CD1c-positive myeloid dendritic cell (primary cell): ENCODE measurements around the gene CATSPER3.

Experiments used
- DNase-seq: peaks from one replicate; pipeline ENCODE4 v3.0.0-alpha.2; 2016; ENCODE audit errors: extremely low spot score

Gene CATSPER3

GRCh38 chr5:135041145-135041587, 73.5 kb downstream of the CATSPER3 start:
- no peak for DNase-seq

DNA sequence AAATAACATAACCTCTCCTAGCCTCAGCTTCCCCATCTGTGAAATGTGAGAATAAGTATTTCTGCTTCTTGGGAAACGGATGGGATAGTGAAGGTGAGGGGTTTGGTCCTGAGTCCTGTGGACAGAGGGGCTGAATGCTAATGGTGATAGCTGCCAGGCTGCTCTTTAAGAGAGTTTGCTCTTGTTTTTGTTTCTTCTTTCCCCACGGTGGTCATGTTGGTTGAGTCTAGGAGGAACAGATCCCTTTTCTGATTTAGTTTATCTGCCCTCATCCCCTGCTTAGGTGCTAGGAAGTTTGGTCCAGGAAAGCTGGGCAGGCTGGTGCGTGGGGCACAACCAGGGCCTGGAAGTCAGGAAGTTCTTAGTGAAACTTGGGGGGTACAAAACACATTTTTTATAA, 74.0 kb downstream of the CATSPER3 start:
- DNase-seq: no peak

- DNase-seq: no peak
Observed at GRCh38 chr5:135042595-135042994, 74.9 kb downstream of the CATSPER3 start.

GRCh38 chr5:135045488-135045887, 77.8 kb downstream of the CATSPER3 start:
- DNase-seq: no peak

DNA sequence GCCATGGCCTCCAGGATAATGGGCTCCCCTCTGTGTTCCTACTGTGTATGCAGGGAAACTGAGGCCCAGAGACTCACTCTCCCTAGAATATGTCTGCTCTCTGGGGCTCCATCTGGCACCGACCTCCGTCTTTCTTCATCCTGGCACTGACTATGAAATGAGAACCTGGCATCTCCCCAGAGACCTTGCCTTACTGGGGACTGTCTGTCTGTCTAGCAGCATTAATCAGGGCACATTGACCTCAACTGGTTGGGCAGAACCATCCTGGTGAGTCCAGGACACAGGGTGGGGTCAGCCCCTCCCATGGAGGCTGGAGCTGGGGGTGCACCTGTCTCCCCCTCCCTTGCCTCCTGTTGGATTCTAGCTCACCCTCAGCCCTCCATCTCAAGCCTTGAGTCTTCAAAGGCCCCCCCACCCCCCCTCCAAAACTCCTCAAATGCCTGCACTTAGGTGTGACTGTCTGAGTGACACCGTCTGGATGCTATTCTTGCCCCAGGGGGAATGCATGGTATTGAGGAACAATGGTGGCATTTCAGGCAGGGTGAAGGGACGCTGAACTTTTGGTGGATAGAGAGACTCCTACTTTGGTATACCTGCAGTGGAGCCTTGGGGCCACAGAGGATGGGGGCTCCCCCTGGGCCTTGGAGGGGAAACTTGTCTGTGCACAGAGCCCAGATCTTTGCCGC, 79.1 kb downstream of the CATSPER3 start:
- DNase-seq: no peak

DNA sequence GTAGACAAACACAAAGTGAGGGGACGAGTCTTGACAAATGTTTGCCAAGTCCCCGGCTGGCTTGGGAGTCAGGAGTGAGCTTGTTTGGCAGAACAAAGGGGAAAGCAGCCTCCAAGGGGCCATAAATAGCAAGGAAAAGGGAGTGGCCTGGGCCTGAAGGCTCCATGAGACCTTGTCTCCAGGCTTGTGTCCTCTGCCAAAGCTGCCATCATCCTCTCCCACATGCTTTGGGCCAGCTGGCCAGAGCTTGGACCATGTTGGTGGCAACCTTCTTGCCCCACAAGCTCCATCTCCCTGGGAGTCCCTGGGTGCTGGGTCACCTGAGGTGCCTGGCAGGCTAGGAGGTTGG, 79.6 kb downstream of the CATSPER3 start:
- no peak for DNase-seq

GRCh38 chr5:135048286-135048685, 80.6 kb downstream of the CATSPER3 start:
- DNase-seq: no peak

DNA sequence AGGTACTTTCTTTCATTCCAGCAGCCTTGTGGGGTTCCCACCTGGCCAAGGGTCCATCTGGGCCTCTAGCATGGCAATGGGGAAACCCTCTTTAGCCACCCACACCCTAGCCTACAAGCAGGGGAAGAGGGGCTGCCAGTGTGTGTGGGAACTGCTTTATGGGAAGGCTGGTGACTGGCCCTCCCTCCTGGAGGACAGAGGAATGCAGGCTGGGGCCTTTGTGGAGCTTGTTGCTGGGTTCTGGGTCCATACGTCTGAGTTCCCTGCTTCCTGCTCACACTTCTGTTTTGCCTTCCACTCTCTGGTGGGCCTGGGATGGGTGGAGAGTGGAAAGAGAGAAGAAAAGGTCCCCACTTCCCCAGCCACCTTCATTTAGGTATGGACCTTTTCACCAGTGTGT, 81.2 kb downstream of the CATSPER3 start:
- DNase-seq: no peak

DNA sequence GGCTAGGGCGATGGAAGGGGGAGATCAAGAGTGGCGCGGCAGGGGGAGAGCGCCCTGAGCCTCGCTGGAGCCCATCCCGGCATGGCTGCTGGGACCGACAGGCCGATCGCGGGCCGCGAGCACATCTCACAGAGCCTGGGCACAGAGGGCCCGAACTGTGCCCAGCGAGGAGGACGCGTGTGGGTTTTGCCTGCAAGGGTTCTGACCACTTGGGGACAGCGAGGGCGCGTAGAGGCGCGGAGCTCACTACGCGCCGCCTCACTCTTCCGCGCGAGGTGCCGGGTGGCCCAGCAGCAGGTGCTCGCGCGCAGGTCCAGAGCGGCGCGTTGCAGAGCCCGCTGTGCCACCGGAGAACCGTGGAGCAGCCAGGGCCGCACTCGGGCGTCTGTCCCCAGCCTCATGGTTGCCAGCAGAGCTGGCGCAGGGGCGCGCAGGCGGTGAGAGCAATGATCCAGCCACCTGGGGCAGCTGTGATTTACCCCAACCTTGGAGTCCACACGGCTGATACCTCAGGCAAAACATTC, 82.6 kb downstream of the CATSPER3 start:
- no peak for DNase-seq

DNA sequence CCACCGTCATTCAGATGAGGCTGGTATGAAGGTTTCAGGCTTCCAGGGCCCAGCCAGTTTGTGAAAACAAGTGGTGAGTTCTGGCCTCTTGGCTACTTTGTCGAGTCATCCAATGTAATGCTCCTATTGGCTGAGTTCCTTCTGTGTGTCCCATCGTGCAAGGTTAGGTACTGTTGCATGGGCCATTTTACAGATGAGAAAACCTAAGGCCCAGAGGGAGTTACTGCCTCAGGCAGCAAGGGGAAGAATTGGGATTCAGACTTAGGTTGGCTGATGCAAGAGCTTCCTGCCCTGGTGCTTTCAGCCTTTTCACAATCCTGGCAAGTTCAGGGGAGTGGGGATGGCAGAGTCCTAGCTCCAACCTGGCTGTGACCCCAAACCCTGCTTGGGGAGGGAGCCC, 83.7 kb downstream of the CATSPER3 start:
- DNase-seq: no peak

DNA sequence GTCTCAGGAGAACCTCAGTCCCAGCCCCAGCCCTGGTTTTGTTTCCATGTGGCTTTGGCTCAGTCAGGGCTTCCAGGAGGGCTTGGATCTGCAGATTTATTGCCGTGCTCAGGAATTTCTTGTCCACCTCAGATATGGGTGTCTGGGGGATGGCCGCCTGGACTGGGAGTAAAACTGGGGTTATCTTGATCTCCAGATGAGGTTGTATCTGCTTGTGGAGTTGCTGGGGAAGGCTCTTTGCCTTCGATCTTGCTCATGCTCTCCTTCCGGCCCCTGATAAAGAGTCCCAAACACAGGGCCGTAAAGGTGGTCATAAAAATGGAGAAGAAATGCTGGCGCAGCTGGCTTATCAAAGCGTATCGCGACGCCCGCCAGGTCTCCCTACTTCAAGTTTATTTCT, 84.2 kb downstream of the CATSPER3 start:
- no peak for DNase-seq

DNA sequence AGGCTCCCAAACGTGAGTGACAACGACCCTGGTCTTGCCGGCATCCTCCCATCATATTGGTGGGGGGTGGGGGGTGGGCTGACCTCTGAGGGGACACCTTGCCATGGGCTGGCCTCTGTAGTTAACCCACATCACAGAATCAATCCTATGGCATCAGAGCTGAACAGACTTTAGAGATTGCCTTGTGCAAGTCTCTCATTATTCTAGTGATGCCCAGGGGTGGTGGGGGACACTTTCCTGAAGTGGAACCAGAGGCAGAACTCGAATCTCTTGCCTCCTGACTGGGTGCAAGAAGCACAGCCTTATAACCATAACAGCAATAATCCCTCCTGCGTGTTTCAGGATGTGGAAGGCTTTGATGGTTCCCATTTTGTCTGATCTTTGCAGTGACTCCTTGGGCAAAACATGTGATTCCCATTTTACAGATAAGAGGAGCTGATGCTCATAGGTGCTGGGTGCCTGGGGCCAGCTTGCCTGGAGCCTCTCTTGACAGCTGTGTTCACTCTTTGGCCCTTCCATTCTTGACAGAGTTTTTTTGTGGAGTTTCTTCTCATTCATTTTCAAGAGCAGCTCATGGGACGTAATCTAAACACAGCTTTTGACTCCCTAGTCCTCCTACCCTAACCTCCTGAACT, 84.9 kb downstream of the CATSPER3 start:
- no peak for DNase-seq

DNA sequence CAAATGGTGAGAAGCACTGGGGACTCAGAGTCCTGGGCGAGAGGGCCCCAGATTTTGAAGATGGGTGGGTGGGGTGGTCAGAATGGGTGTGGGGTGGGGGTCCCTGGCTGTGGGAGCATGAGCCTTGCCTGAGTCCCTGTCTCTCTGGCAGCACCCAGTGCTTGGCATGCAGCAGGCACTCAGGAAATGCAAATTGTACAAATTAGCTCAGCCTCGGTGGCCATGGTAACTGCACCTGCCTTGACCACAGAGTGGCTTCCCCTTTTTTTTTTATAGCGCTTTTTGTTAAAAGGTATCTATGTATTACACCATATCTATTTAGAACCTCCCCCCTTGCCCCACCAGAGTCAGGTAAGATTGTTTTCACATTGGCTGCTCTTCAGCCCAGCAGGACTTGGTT, 85.6 kb downstream of the CATSPER3 start:
- DNase-seq: no peak

GRCh38 chr5:135053989-135054388, 86.3 kb downstream of the CATSPER3 start:
- no peak for DNase-seq

DNA sequence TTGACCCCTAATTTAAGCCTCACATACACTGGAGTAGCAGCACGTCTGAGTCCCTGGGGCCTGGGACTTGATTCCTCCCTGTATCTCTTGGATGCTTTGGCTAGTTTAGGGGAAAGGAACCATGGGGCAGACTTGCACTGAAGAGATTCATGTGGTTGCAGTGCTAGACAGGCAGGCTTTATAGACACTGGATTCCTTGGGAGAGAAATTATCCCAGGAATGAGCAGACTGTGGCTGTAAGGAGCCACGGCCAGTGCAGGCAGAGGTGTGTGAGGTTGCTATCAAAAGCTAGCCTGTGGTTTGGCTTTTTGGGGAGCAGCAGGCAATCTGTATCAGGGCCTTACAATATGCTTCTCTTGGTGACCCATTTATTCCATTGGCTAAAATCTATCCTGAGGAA, 86.8 kb downstream of the CATSPER3 start:
- DNase-seq: no peak

DNA sequence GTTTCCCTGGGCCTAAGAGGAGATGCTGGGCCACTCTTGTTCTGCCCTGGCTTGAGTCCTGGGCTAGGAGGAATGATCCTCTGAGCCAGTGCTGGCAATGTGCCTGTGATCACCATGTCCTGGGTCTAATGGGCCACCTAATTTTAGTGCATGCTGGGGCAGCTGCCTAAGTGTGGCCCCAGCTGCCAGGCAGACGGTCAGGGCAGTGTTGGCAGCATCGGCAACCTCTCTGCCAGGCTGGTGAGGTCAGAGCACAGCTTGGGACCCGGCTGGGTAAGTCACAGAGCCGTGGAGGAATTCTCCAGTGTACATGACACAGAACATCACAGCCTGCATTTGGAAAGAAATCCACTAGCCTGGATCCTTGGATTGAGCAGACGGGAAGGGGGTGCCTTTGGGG, 87.7 kb downstream of the CATSPER3 start:
- no peak for DNase-seq

DNA sequence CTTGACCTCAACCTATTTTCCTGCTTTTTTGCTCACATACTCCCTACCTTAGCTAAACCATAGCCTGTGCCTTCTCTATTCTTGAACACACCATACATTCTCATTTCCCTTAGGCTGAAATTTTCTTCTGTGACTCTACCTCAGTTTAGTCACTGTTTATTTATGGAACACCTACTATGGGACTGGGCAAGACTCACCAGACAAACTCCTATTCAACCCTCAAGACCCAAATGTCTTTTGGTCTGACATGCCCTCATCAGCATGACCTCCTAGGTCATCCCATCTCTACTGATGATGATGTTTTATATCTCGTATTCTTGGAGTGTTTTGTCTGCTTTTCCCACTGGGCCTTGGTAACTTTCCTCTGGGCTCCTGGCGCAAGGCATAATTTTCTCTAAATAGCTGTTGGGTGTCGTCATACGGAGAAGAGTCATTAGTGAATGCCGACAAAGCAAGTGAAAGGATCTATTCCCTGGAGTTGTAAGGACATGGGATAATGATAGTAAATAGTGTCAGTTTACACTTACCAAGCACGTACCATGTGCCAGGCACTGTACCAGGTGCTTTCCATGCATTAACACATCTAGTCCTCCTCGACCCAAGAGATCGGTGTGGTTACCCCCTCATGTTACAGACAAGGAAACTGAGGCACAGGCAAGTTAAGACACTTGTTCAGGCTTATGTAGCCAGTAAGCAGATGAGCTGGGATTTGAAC, 88.8 kb downstream of the CATSPER3 start:
- no peak for DNase-seq

DNA sequence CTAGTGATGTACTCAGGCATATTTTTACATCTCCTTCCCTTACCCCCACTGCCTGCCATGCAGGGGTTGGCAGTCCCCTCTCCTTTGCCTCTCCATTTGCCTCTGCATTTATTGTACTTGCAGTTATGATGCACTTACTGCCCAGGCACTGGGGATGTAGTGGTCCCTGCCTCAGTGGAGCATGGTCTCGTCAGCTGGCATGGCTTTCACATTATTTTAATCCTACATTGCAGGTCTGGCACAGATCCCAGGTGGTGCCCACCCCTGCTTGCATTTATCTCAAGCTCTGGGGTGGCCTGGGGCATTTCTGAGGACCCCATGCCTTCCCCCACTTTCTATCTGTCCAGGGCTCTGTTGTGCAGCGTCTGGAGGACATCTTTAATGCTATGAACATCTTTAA, 89.5 kb downstream of the CATSPER3 start:
- DNase-seq: no peak

DNA sequence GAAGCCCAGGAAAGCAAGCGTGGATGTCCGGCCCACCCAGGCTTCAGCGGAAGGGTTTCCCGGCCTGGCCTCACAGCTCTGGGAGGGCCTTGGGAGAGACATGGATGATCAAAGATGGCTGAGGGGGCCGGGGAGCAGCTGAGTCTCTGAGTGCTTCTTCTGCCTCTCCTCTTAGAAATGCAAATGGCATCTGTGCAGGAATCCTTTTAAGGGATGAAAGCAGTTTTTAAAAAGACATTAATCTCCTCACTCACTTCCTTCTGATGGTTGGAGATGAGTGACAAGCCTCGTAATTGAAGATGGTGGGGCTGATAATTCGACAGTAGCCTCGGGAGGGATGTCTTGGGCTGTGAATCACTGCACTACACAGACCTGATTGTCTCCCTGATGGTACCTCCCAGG, 90.6 kb downstream of the CATSPER3 start:
- DNase-seq: no peak

DNA sequence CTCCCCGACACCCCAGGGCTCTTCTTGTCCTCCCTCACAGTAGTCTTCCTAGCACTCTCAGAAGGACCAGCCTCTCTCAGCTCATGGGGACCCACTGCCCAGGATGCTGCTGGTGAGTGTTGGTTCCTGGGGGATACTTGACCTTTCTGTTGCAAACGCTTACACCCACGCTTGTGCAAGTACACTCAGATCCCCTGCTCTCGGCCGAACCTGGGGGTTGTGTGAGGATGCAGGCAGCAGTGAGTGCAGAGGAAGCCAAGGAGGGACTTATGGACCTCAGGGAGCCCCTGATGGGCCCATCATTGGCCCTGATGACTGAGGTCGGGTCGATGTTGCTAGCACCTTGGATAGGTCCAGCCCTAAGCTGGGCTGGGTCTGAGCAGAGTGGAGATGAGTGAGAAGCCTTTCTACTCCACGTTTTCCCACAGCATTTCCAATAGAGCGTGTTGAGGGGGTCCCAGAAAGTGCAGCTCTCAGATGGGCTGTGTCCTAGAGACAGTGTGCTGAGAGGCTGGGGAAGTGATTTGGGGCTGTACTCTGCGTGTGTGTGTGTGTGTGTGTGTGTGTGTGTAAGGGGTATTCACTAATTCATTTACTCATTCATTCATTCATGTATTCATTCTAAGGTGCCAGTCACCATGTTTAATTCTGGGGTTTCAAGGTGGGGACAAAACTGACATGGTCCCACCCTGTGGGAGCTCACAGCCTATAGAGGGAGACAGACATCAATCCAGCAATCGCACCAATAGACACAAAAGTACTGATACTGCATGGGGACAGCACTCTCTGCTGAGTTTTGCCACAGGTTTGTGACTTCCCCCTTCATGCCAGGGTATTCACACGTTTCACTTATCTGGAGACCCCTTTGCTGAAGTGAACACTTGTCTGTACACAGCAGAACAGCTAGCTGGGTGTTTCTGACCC, 91.6 kb downstream of the CATSPER3 start:
- DNase-seq: peak; percentile 2

- no peak for DNase-seq
Observed at GRCh38 chr5:135060021-135060420, 92.3 kb downstream of the CATSPER3 start.

- DNase-seq: no peak
Observed at GRCh38 chr5:135061001-135061400, 93.3 kb downstream of the CATSPER3 start.
